ENCODE measurements around the gene INF2.

DNA sequence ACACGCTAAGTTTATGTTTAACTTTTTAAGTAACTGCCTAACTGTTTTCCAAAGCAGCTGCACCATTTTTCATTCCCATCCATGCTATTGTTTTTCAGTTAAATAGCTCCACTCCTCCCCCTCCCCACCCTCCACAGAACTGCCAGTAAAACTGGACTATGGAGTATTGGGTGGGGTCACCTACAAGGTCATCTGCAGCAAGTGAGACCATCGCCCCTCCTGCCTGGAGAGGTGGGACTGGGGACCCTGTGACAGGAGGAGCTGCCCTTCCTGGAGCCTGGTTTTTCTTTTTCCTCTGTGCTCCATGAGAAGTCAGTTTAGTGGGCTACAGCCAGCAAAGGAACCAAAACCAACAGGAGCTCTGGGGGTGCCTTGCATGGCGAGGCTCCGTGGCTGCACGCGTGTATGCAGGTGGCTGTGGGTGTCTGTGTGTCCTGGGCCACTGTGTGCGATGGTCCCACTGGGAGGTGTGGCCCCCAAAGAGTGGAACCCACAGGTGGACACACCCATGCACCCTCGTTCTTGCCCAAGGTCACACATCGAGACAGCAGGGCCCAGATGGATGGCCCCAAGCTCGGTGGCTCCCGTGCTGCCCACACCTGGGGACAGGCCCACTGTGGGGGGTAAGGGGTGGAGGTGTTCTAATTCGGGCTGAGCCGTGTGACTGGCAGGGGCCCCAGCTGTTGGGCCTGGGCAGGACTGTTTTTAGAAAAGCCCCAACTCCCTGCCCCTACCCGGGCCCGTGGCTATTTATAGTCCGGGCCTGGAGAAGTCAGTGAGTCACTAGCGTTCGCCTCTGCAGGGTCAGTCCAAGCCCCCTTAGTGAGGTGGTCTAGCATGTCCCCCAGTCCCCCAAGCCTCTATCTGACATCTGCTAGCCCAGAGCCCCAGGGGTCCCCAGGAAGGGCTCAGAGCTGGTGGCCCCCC is 32.4 kb downstream of the INF2 start:
- TF ChIP-seq EZH2 (IDR thresholded peaks at IDR 0.05; ENCODE audit: insufficient read depth, poor library complexity, severe bottlenecking) (no peak), EZH2phosphoT487 (IDR thresholded peaks at IDR 0.05; ENCODE audit: insufficient read depth, low read depth) (no peak)

Data from GM23248 (cell line).